K562 (cell line): ENCODE data around the gene DEFB113. TPM values are rescaled to one million over a fixed set of nuclear protein-coding genes. Genes with fewer than 3 reads are reported as not detected.

ENCODE experiments used
- BRD9 ChIP-seq: fragments of 450-650 bp; IDR thresholded peaks from 2 replicates; pipeline ENCODE4 v1.6.1; 2018; ENCODE audit warnings: low read depth; ENCODE audit not compliant: partially characterized antibody
- CSDE1 ChIP-seq, 2 experiments: fragments of 450-650 bp; IDR thresholded peaks; 2 replicates each; pipeline ENCODE4 v1.6.1; 2016; ENCODE audit warnings: mild to moderate bottlenecking in 1 of 2
- DDX20 ChIP-seq: fragments of 450-650 bp; IDR thresholded peaks from 2 replicates; pipeline ENCODE4 v1.6.1; 2016; ENCODE audit warnings: missing genetic modification characterization, low read depth, mild to moderate bottlenecking, missing compliant biosample characterization, moderate library complexity
- ETV6 ChIP-seq, 3 experiments: fragments of 150-350 bp in 1 of 3; sonication (generic) in 1 of 3; formaldehyde crosslinking in 1 of 3; IDR thresholded peaks; 2 replicates each; pipeline versions ENCODE4 v1.6.1 to v1.8.0; 2014 to 2022; ENCODE audit warnings: borderline replicate concordance in 2 of 3, low read depth in 2 of 3, antibody characterized with exemption in 1 of 3, low read length in 1 of 3, mild to moderate bottlenecking in 1 of 3, missing genetic modification reagents in 1 of 3
- EZH2 ChIP-seq: IDR thresholded peaks from 2 replicates; pipeline ENCODE4 v1.6.1; 2012; ENCODE audit warnings: low read depth, mild to moderate bottlenecking, inconsistent platforms, low read length, borderline replicate concordance
- JUNB ChIP-seq: fragments of 450-650 bp; formaldehyde crosslinking; conservative IDR thresholded peaks from 2 replicates; pipeline ENCODE4 v1.4.0; 2020; ENCODE audit warnings: mild to moderate bottlenecking
- MECOM ChIP-seq: fragments of 250-450 bp; sonication (Bioruptor Pico); IDR thresholded peaks from 2 replicates; pipeline ENCODE4 v1.8.0; 2022; ENCODE audit warnings: inconsistent platforms
- NFE2L1 ChIP-seq: fragments of 450-650 bp; IDR thresholded peaks from 2 replicates; pipeline ENCODE4 v1.6.1; 2016; ENCODE audit warnings: missing genetic modification characterization, low read depth, mild to moderate bottlenecking, missing compliant biosample characterization, moderate library complexity, borderline replicate concordance
- PPARD ChIP-seq: fragments of 250-450 bp; sonication (Bioruptor Pico); IDR thresholded peaks from 2 replicates; pipeline ENCODE4 v1.8.0; 2022; ENCODE audit warnings: inconsistent platforms, mild to moderate bottlenecking, moderate library complexity
- TCF3 ChIP-seq: sonication (generic); formaldehyde crosslinking; IDR thresholded peaks from 2 replicates; pipeline ENCODE4 v1.4.0; 2020; ENCODE audit warnings: mild to moderate bottlenecking, missing genetic modification reagents
- TEAD1 ChIP-seq, 2 experiments: fragments of 450-650 bp in 1 of 2; sonication (generic) in 1 of 2; formaldehyde crosslinking; IDR thresholded peaks; 2 replicates each; pipeline versions ENCODE4 v1.4.0 to v1.8.0; 2020 to 2022; ENCODE audit warnings: mild to moderate bottlenecking in 2 of 2, missing genetic modification reagents in 1 of 2
- TOE1 ChIP-seq, 2 experiments: fragments of 450-650 bp in 1 of 2; sonication (generic) in 1 of 2; formaldehyde crosslinking in 1 of 2; IDR thresholded peaks; 2 replicates each; pipeline versions ENCODE4 v1.7.1 to v1.8.0; 2016 to 2022; ENCODE audit warnings: borderline replicate concordance in 2 of 2, mild to moderate bottlenecking in 2 of 2, antibody characterized with exemption in 1 of 2, inconsistent platforms in 1 of 2, low read depth in 1 of 2, missing genetic modification reagents in 1 of 2, moderate library complexity in 1 of 2
- XRCC4 ChIP-seq: IDR thresholded peaks from one replicate; pipeline ENCODE4 v1.6.1; 2011; ENCODE audit not compliant: insufficient read depth, insufficient read length; ENCODE audit errors: extremely low read depth
- ZFP36 ChIP-seq: fragments of 150-350 bp; IDR thresholded peaks from 2 replicates; pipeline ENCODE4 v1.6.1; 2018; ENCODE audit warnings: low read length, low read depth; ENCODE audit not compliant: partially characterized antibody
- ZNF232 ChIP-seq: sonication (generic); formaldehyde crosslinking; IDR thresholded peaks from 2 replicates; pipeline ENCODE4 v1.8.0; 2022; ENCODE audit warnings: mild to moderate bottlenecking, missing genetic modification reagents
- ZNF668 ChIP-seq: fragments of 250-450 bp; sonication (Bioruptor Pico); IDR thresholded peaks from 2 replicates; pipeline ENCODE4 v1.8.0; 2022; ENCODE audit warnings: mild to moderate bottlenecking, inconsistent platforms
- ZSCAN29 ChIP-seq: fragments of 450-650 bp; IDR thresholded peaks from 2 replicates; pipeline ENCODE4 v1.6.1; 2017
- polyA plus RNA-seq, 8 experiments: library from polyadenylated mRNA; depleted of rRNA in 4 of 8; stranded (reverse) in 5 of 8; unstranded in 3 of 8; fragments of >200 nt; fragmentation: Nextera tagmentation in 2 of 8; fragmentation: Illumina TruSeq in 1 of 8; extraction: Ambion mirVana in 2 of 8; extraction: Trizol in 1 of 8; gene quantifications; 2 replicates each; pipeline versions ENCODE4 v1.2.1 to v1.2.3, GENCODE V29; 2011 to 2014; ENCODE audit warnings: inconsistent platforms in 1 of 8, missing spikeins in 1 of 8
- total RNA-seq, 7 experiments: library from RNA; depleted of rRNA in 6 of 7; stranded (reverse); fragments of >200 nt in 6 of 7; fragmentation: Illumina TruSeq in 2 of 7; extraction: Trizol in 2 of 7; gene quantifications; 2 replicates each; pipeline versions ENCODE4 v1.2.1 to v1.2.3, GENCODE V29; 2011 to 2021; ENCODE audit warnings: low replicate concordance in 1 of 7
- TF ChIP-seq, protein P1 (sequence below): sonication (generic); formaldehyde crosslinking; IDR thresholded peaks from 2 replicates; pipeline ENCODE4 v1.8.0; 2022; ENCODE audit warnings: missing genetic modification reagents, mild to moderate bottlenecking, borderline replicate concordance
- TF ChIP-seq, protein P2 (sequence below): sonication (generic); formaldehyde crosslinking; IDR thresholded peaks from 2 replicates; pipeline ENCODE4 v1.9.0; 2022; ENCODE audit warnings: mild to moderate bottlenecking, missing genetic modification reagents
- TF ChIP-seq, protein P3 (sequence below): fragments of 250-450 bp; sonication (Bioruptor Pico); IDR thresholded peaks from 2 replicates; pipeline ENCODE4 v1.4.0; 2020; ENCODE audit warnings: mild to moderate bottlenecking
- TF ChIP-seq, protein P4 (sequence below): sonication (generic); formaldehyde crosslinking; IDR thresholded peaks from 2 replicates; pipeline ENCODE4 v1.8.1; 2023; ENCODE audit warnings: mild to moderate bottlenecking, missing genetic modification reagents

DEFB113 gene
- total and polyA plus RNA-seq, 9 of the 15 experiments (the other 6 are each of a cell fraction or from before 2014, with no cell fraction given) = not detected

DNA sequence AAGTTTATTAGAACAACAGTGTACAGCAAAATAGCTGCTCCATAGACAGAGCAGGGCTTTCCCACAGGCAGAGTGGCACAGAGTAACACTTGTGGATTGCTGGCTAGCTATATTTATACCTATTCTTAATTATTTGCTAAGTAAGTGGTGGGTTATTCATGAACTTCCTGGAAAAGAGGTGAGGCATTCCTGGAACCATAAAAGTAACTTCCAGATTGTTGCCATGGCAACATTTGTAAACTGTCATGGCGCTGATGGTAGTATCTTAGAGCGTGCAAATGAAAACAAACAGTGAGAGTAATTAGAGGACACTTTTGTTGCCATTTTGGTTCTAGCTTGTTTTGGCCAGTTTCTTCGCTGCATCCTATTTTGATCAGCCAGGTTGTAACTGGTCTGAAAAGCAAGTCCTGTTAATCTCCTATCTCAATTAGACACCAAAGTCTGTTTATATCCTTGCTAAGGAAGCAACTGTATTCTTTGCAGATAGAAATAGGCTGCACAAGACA lies 29.4 kb downstream of the DEFB113 start (continued):
- no peak for TF ChIP-seq PPARD (CRISPR knock-in tag)
- no peak for TF ChIP-seq ZNF232
- peak in 1 of 2 experiments; percentile 98; a peak in 2 of 4 replicates for TF ChIP-seq CSDE1 (IDR thresholded peaks at IDR 0.05)
- TF ChIP-seq TEAD1 (CRISPR knock-in tag; IDR thresholded peaks at IDR 0.05) = peak in 1 of 2 experiments; percentile 75; a peak in 1 of 4 replicates
- no peak for TF ChIP-seq BRD9
- TF ChIP-seq, protein P1, sequence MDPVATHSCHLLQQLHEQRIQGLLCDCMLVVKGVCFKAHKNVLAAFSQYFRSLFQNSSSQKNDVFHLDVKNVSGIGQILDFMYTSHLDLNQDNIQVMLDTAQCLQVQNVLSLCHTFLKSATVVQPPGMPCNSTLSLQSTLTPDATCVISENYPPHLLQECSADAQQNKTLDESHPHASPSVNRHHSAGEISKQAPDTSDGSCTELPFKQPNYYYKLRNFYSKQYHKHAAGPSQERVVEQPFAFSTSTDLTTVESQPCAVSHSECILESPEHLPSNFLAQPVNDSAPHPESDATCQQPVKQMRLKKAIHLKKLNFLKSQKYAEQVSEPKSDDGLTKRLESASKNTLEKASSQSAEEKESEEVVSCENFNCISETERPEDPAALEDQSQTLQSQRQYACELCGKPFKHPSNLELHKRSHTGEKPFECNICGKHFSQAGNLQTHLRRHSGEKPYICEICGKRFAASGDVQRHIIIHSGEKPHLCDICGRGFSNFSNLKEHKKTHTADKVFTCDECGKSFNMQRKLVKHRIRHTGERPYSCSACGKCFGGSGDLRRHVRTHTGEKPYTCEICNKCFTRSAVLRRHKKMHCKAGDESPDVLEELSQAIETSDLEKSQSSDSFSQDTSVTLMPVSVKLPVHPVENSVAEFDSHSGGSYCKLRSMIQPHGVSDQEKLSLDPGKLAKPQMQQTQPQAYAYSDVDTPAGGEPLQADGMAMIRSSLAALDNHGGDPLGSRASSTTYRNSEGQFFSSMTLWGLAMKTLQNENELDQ (CRISPR knock-in tag) = no peak
- TF ChIP-seq, protein P2, sequence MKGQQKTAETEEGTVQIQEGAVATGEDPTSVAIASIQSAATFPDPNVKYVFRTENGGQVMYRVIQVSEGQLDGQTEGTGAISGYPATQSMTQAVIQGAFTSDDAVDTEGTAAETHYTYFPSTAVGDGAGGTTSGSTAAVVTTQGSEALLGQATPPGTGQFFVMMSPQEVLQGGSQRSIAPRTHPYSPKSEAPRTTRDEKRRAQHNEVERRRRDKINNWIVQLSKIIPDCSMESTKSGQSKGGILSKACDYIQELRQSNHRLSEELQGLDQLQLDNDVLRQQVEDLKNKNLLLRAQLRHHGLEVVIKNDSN (CRISPR knock-in tag) = no peak
- 0 out of 2 replicates have a peak, but pooled peaks have one; percentile 20 for TF ChIP-seq MECOM (CRISPR knock-in tag)
- no peak for TF ChIP-seq ETV6 (IDR thresholded peaks at IDR 0.05; ENCODE audit: borderline replicate concordance in 1 of 2, low read depth in 2 of 2, low read length in 1 of 2)
- no peak for TF ChIP-seq ETV6 (CRISPR knock-in tag; IDR thresholded peaks at IDR 0.05; ENCODE audit: borderline replicate concordance)
- no peak for TF ChIP-seq ZFP36
- peak; percentile 60 for TF ChIP-seq TCF3 (CRISPR knock-in tag)
- no peak for TF ChIP-seq XRCC4
- TF ChIP-seq ZNF668 (CRISPR knock-in tag) = no peak
- TF ChIP-seq DDX20 = no peak
- TF ChIP-seq, protein P3, sequence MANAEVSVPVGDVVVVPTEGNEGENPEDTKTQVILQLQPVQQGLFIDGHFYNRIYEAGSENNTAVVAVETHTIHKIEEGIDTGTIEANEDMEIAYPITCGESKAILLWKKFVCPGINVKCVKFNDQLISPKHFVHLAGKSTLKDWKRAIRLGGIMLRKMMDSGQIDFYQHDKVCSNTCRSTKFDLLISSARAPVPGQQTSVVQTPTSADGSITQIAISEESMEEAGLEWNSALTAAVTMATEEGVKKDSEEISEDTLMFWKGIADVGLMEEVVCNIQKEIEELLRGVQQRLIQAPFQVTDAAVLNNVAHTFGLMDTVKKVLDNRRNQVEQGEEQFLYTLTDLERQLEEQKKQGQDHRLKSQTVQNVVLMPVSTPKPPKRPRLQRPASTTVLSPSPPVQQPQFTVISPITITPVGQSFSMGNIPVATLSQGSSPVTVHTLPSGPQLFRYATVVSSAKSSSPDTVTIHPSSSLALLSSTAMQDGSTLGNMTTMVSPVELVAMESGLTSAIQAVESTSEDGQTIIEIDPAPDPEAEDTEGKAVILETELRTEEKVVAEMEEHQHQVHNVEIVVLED (CRISPR knock-in tag) = no peak
- no peak for TF ChIP-seq ZSCAN29
- no peak for TF ChIP-seq TOE1 (IDR thresholded peaks at IDR 0.05; ENCODE audit: borderline replicate concordance)
- TF ChIP-seq TOE1 (CRISPR knock-in tag; IDR thresholded peaks at IDR 0.05; ENCODE audit: borderline replicate concordance, low read depth) = no peak
- TF ChIP-seq JUNB (CRISPR knock-in tag) = no peak
- no peak for TF ChIP-seq NFE2L1 (tag)
- TF ChIP-seq, protein P4, sequence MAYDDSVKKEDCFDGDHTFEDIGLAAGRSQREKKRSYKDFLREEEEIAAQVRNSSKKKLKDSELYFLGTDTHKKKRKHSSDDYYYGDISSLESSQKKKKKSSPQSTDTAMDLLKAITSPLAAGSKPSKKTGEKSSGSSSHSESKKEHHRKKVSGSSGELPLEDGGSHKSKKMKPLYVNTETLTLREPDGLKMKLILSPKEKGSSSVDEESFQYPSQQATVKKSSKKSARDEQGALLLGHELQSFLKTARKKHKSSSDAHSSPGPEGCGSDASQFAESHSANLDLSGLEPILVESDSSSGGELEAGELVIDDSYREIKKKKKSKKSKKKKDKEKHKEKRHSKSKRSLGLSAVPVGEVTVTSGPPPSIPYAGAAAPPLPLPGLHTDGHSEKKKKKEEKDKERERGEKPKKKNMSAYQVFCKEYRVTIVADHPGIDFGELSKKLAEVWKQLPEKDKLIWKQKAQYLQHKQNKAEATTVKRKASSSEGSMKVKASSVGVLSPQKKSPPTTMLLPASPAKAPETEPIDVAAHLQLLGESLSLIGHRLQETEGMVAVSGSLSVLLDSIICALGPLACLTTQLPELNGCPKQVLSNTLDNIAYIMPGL (CRISPR knock-in tag) = no peak
- no peak for TF ChIP-seq EZH2
